Bronchial smooth muscle cell (primary cell): Measurements from ENCODE around the gene NBAS. TPM values are rescaled to one million over a fixed set of nuclear protein-coding genes. Genes with fewer than 3 reads are reported as not detected.

ENCODE experiments used
- total RNA-seq: library from RNA; depleted of rRNA; stranded (reverse); fragments of >200 nt; gene quantifications from 2 replicates; pipeline ENCODE4 v1.2.1, GENCODE V29; 2014

NBAS gene
- 98.8 and 127 TPM in 2 replicates for total RNA-seq

GRCh38 chr2:15560988-15561573, at the start of gene NBAS:
TSS of gene NBAS (minus strand) at chr2:15561334. CDS start at chr2:15561304, 30 bp downstream.

GRCh38 chr2:15591692-15592463, 30.7 kb upstream of the NBAS start, which contains the start of gene DDX1:
TSS of gene DDX1 (plus strand) at chr2:15591868. CDS start at chr2:15591934, 66 bp downstream.

Other genes with a start within 250 kb of the NBAS start
- 65.3 and 70.0 TPM in 2 replicates for gene DDX1, start 30.5 kb upstream of the NBAS start, total RNA-seq